ENCODE measurements around the gene ARID4B. TPM values are rescaled to one million over a fixed set of nuclear protein-coding genes. Genes with fewer than 3 reads are reported as not detected.

The ARID4B gene
- total and polyA plus RNA-seq, 7 donors, result 8.1 to 41.7 (median 30.1) TPM

- H3K36me3 ChIP-seq, result peaks cover 0 to 6% (median under 1%) of the 10 kb centered on the region in 4 donors
- peak overlapping the region in 3 of 4 donors; percentile 13 to 97 (median 90) for H3K27ac ChIP-seq
- no peak for TF ChIP-seq POLR2A (IDR thresholded peaks at IDR 0.05)
- H3K4me3 ChIP-seq, result no peak overlapping the region
- H3K4me1 ChIP-seq, result peaks cover 6 to 44% (median 39%) of the 10 kb centered on the region in 4 donors
- intact Hi-C loops (cut with DNase I), result no loop called here
- WGBS, 2 donors, result 86% methylated on average over 5 of the region's 5 CpGs
- no peak for DNase-seq
- no peaks in the 10 kb centered on the region for H3K27me3 ChIP-seq
- H3K9me3 ChIP-seq, result no peaks in the 10 kb centered on the region
These were observed 2.9 kb upstream of the ARID4B start for GRCh38 chr1:235330918-235331285.

GRCh38 chr1:235329139-235329902 is 1.3 kb upstream of the ARID4B start:
- peak in 1 of 4 experiments; percentile 0 for TF ChIP-seq CTCF (IDR thresholded peaks at IDR 0.05)
- no peak for TF ChIP-seq POLR2A (IDR thresholded peaks at IDR 0.05)
- no peak for TF ChIP-seq EP300 (IDR thresholded peaks at IDR 0.05)
- Histone ChIP-seq H3K27me3 (no peaks in the 10 kb centered on the region), H3K4me1 (peaks cover 6 to 59% (median 55%) of the 10 kb centered on the region in 4 donors), H3K27ac (peak overlapping the region; percentile 90 to 97 (median 92)), H3K4me3 (peak overlapping the region; percentile 51 to 95 (median 72)), H3K9me3 (no peaks in the 10 kb centered on the region), H3K36me3 (no peaks in the 10 kb centered on the region)
- 1 to 3% methylated on average over 24 of the region's 24 CpGs for WGBS, 2 donors
- DNase-seq, result peak; percentile 72
- intact Hi-C loops (cut with DNase I), result loop anchor here (2.0 to 5.0 kb wide), 4 partner anchors 57 to 173 kb away; partner anchors contain the start of genes B3GALNT2 and RBM34

GRCh38 chr1:235328271-235329138 is 526 bp upstream of the ARID4B start, which contains the start of gene GGPS1:
GGPS1 (plus strand) TSS chr1:235328570; CDS start chr1:235335265, 6,695 bp downstream.
- H3K4me1 ChIP-seq, result peaks cover 6 to 67% (median 62%) of the 10 kb centered on the region in 4 donors
- H3K36me3 ChIP-seq, result no peaks in the 10 kb centered on the region
- H3K4me3 ChIP-seq, result peak within 1 kb of the TSS; percentile 80 to 98 (median 90)
- TF ChIP-seq CTCF (IDR thresholded peaks at IDR 0.05) (peak in 2 of 4 experiments; percentile 18 to 37), POLR2A (IDR thresholded peaks at IDR 0.05) (peak; percentile 91 to 95), POLR2AphosphoS5 (IDR thresholded peaks at IDR 0.05) (peak; percentile 97 to 99 (median 98)), EP300 (IDR thresholded peaks at IDR 0.05) (no peak)
- intact Hi-C loops (cut with DNase I), result loop anchor here (1.0 to 5.0 kb wide), 5 partner anchors 39 to 174 kb away; partner anchors contain the start of genes B3GALNT2, RBM34 and TBCE
- no peaks in the 10 kb centered on the region for H3K27me3 ChIP-seq
- 0 to 1% methylated on average over 54 of the region's 54 CpGs for WGBS, 2 donors
- peak; percentile 99 for DNase-seq
- H3K9me3 ChIP-seq, result no peaks in the 10 kb centered on the region
- H3K27ac ChIP-seq, result peak within 1 kb of the TSS; percentile 97 to 98 (median 98)

- DNase-seq, result peak; percentile 72
- intact Hi-C loops (cut with DNase I), result loop anchor here (5.0 kb wide), 3 partner anchors 55 to 175 kb away; partner anchors contain the start of gene B3GALNT2
These were observed 1.0 kb downstream of the ARID4B start for GRCh38 chr1:235326719-235327558.

More at GRCh38 chr1:235326719-235327558, 1.0 kb downstream of the ARID4B start:
- Histone ChIP-seq H3K9me3 (no peaks in the 10 kb centered on the region), H3K4me3 (peak overlapping the region; percentile 80 to 98 (median 90)), H3K36me3 (no peaks in the 10 kb centered on the region), H3K27ac (peak overlapping the region; percentile 97 to 98 (median 98)), H3K4me1 (peaks cover 6 to 68% (median 59%) of the 10 kb centered on the region in 4 donors), H3K27me3 (no peaks in the 10 kb centered on the region)
- TF ChIP-seq POLR2AphosphoS5 (IDR thresholded peaks at IDR 0.05), result no peak
- TF ChIP-seq POLR2A (IDR thresholded peaks at IDR 0.05), result no peak
- no peak for TF ChIP-seq CTCF (IDR thresholded peaks at IDR 0.05)
- TF ChIP-seq EP300 (IDR thresholded peaks at IDR 0.05), result no peak
- 0% methylated on average over 78 of the region's 78 CpGs for WGBS, 2 donors

Data from sigmoid colon (tissue), 7 donors.